K562 (cell line): ENCODE data around the gene EMX1. TPM values are rescaled to one million over a fixed set of nuclear protein-coding genes. Genes with fewer than 3 reads are reported as not detected.

Experiments used
- ATAC-seq: fragments of 200-7000 bp; cut with Tn5 transposase; 3 replicates; pipeline ENCODE4 v1.9.1; 2020; ENCODE audit warnings: moderate library complexity
- BruUV-seq: library from RNA; stranded (reverse); fragments of 400-500 nt; replicated peaks from 2 replicates; lab custom pipeline; 2021; lab: Mats Ljungman, UMichigan
- CTCF ChIA-PET: fragments of 300-600 bp; formaldehyde crosslinking; extraction: SDS; loops from one replicate; lab custom pipeline; 2021; ENCODE audit warnings: low intra/inter-chr PET ratio; lab: Yijun Ruan, JAX
- POLR2A ChIA-PET: fragments of 300-600, 350-650 bp; sonication (Branson Sonifier 250); formaldehyde crosslinking; extraction: SDS; loops from one replicate; lab custom pipeline; 2021; ENCODE audit warnings: antibody characterized with exemption, inconsistent platforms; lab: Yijun Ruan, JAX
- DNase-seq, 4 experiments: peaks; one replicate each; pipeline versions ENCODE4 v3.0.0 to v3.0.0-alpha.2; 2011 to 2018; ENCODE audit warnings: low spot score in 3 of 4, mixed read lengths in 3 of 4; ENCODE audit errors: extremely low read depth in 1 of 4
- FAIRE-seq: peaks from 2 replicates; lab custom pipeline; 2011; peaks lifted over from hg19 to GRCh38; lab: Jason Lieb, UNC
- H2AFZ ChIP-seq: 2 replicates; pipeline ENCODE4 v1.6.0; 2011; ENCODE audit warnings: low read depth, low read length, control low read depth, inconsistent platforms
- H3K27ac ChIP-seq: fragments of 200-600 bp; 3 replicates; pipeline ENCODE4 v1.8.0; 2011; ENCODE audit warnings: low read depth, mild to moderate bottlenecking, control low read depth, inconsistent platforms, low read length, moderate library complexity, mixed read lengths; ENCODE audit errors: extremely low read depth
- H3K27me3 ChIP-seq, 2 experiments: fragments of 300-600 bp in 1 of 2; 2 replicates in 1 of 2; 3 replicates in 1 of 2; pipeline versions ENCODE4 v1.6.0 to v1.8.0; 2011; ENCODE audit warnings: inconsistent platforms in 2 of 2, low read length in 2 of 2, mild to moderate bottlenecking in 1 of 2, mixed read lengths in 1 of 2, moderate library complexity in 1 of 2; ENCODE audit not compliant: control insufficient read depth in 2 of 2, insufficient read depth in 2 of 2
- H3K36me3 ChIP-seq: fragments of 300-600 bp; 3 replicates; pipeline ENCODE4 v1.8.0; 2011; ENCODE audit warnings: mild to moderate bottlenecking, low read length, inconsistent platforms; ENCODE audit not compliant: control insufficient read depth, insufficient read depth
- H3K4me1 ChIP-seq, 2 experiments: fragments of 200-600 bp in 1 of 2; replicated peaks in 1 of 2; 2 replicates in 1 of 2; 3 replicates in 1 of 2; pipeline versions ENCODE4 v1.5.1 to v1.8.0; 2011; ENCODE audit warnings: inconsistent platforms in 2 of 2, low read length in 2 of 2, mild to moderate bottlenecking in 1 of 2, mixed read lengths in 1 of 2, moderate library complexity in 1 of 2; ENCODE audit not compliant: control insufficient read depth in 2 of 2, insufficient read depth in 2 of 2
- H3K4me2 ChIP-seq: 2 replicates; pipeline ENCODE4 v1.6.1; 2011; ENCODE audit warnings: low read length, control low read depth, inconsistent platforms, mixed read lengths; ENCODE audit not compliant: insufficient read depth
- H3K4me3 ChIP-seq: fragments of 200-600 bp; sonication (generic), shearing (Covaris generic); 2 replicates; pipeline ENCODE4 v1.5.1; 2016; ENCODE audit warnings: control low read depth, inconsistent platforms
- H3K79me2 ChIP-seq: fragments of 200-600 bp; 3 replicates; pipeline ENCODE4 v1.8.0; 2011; ENCODE audit warnings: low read length, inconsistent platforms; ENCODE audit not compliant: control insufficient read depth, insufficient read depth
- H3K9ac ChIP-seq, 2 experiments: 2 replicates each; pipeline versions ENCODE4 v1.6.0 to v1.6.1; 2011; ENCODE audit warnings: low read depth in 2 of 2, low read length in 2 of 2, control low read depth in 1 of 2, inconsistent platforms in 1 of 2, mild to moderate bottlenecking in 1 of 2, mixed read lengths in 1 of 2; ENCODE audit not compliant: insufficient read depth in 1 of 2
- H3K9me1 ChIP-seq: one replicate; pipeline ENCODE4 v1.6.0; 2011; ENCODE audit warnings: inconsistent platforms, mild to moderate bottlenecking, low read length, moderate library complexity; ENCODE audit not compliant: control insufficient read depth, insufficient read depth
- H3K9me3 ChIP-seq: replicated peaks from 2 replicates; pipeline ENCODE4 v1.5.1; 2011; ENCODE audit warnings: low read depth, low read length, inconsistent platforms; ENCODE audit not compliant: control insufficient read depth, insufficient read depth
- H4K20me1 ChIP-seq: replicated peaks from 2 replicates; pipeline ENCODE4 v1.6.1; 2011; ENCODE audit warnings: low read length, inconsistent platforms, mixed read lengths; ENCODE audit not compliant: control insufficient read depth, insufficient read depth
- ARID2 ChIP-seq: fragments of 450-650 bp; IDR thresholded peaks from 2 replicates; pipeline ENCODE4 v1.6.1; 2017; ENCODE audit warnings: antibody characterized with exemption, mild to moderate bottlenecking
- BCLAF1 ChIP-seq, 2 experiments: fragments of 450-650 bp in 1 of 2; IDR thresholded peaks; 2 replicates each; pipeline ENCODE4 v1.6.1; 2011 to 2017; ENCODE audit warnings: low read depth in 2 of 2, antibody characterized with exemption in 1 of 2, borderline replicate concordance in 1 of 2, low read length in 1 of 2, mild to moderate bottlenecking in 1 of 2, mixed read lengths in 1 of 2; ENCODE audit not compliant: control insufficient read depth in 1 of 2
- EP300 ChIP-seq: IDR thresholded peaks from 2 replicates; pipeline ENCODE4 v1.6.1; 2012; ENCODE audit warnings: low read length, improper control_type of control experiment
- HDAC8 ChIP-seq: fragments of 450-650 bp; IDR thresholded peaks from 2 replicates; pipeline ENCODE4 v1.6.1; 2016; ENCODE audit warnings: mild to moderate bottlenecking, missing genetic modification characterization, moderate library complexity, missing compliant biosample characterization
- IFI16 ChIP-seq: fragments of 250-450 bp; sonication (Bioruptor Pico); IDR thresholded peaks from 2 replicates; pipeline ENCODE4 v2.1.2; 2022; ENCODE audit warnings: mild to moderate bottlenecking, inconsistent platforms
- TRIM24 ChIP-seq, 2 experiments: fragments of 450-650 bp; IDR thresholded peaks; 2 replicates each; pipeline ENCODE4 v1.6.1; 2016
- WGBS: fragments of 100-300 bp; shearing (Covaris generic); methylation state at CpG from one replicate; pipeline ENCODE4 v1.1.6; 2016; ENCODE audit warnings: low coverage, mixed read lengths; ENCODE audit not compliant: insufficient coverage; ENCODE audit errors: missing lambda C conversion rate; 5-methylcytosine and 5-hydroxymethylcytosine counted together
- in situ Hi-C: fragments of 300-500 bp; cut with MboI; formaldehyde crosslinking; loops from 4 replicates; pipeline ENCODE4 v1.15.0; 2018; ENCODE audit warnings: inconsistent platforms, mixed read lengths
- intact Hi-C: fragments of 100-400 bp; cut with micrococcal nuclease; formaldehyde crosslinking; loops from 2 replicates; pipeline ENCODE4 v1.14.2; 2022
- polyA plus RNA-seq, 8 experiments: library from polyadenylated mRNA; depleted of rRNA in 4 of 8; stranded (reverse) in 5 of 8; unstranded in 3 of 8; fragments of >200 nt; fragmentation: Nextera tagmentation in 2 of 8; fragmentation: Illumina TruSeq in 1 of 8; extraction: Ambion mirVana in 2 of 8; extraction: Trizol in 1 of 8; gene quantifications; 2 replicates each; pipeline versions ENCODE4 v1.2.1 to v1.2.3, GENCODE V29; 2011 to 2014; ENCODE audit warnings: inconsistent platforms in 1 of 8, missing spikeins in 1 of 8
- total RNA-seq, 7 experiments: library from RNA; depleted of rRNA in 6 of 7; stranded (reverse); fragments of >200 nt in 6 of 7; fragmentation: Illumina TruSeq in 2 of 7; extraction: Trizol in 2 of 7; gene quantifications; 2 replicates each; pipeline versions ENCODE4 v1.2.1 to v1.2.3, GENCODE V29; 2011 to 2021; ENCODE audit warnings: low replicate concordance in 1 of 7
- TF ChIP-seq, protein P1 (sequence below): fragments of 250-450 bp; sonication (Bioruptor Pico); IDR thresholded peaks from 2 replicates; pipeline ENCODE4 v1.4.0; 2020; ENCODE audit warnings: mild to moderate bottlenecking, moderate library complexity
- TF ChIP-seq, protein P2 (sequence below): fragments of 450-650 bp; IDR thresholded peaks from 2 replicates; pipeline ENCODE4 v1.6.1; 2016; ENCODE audit warnings: antibody characterized with exemption

The EMX1 gene
- total and polyA plus RNA-seq, 9 of the 15 experiments (the other 6 are each of a cell fraction or from before 2014, with no cell fraction given) = 0.10 to 0.32 (median 0.21) TPM; not detected in 6

- H3K9ac ChIP-seq = no peak overlapping the region
- in situ Hi-C loops = no loop called here
- no peak for DNase-seq
- WGBS = 10% methylated on average over 4 of the region's 4 CpGs
- peaks cover 14 to 81% of the 10 kb centered on the region in 2 experiments for H3K27me3 ChIP-seq
- TF ChIP-seq IFI16 (CRISPR knock-in tag) (no peak), BCLAF1 (IDR thresholded peaks at IDR 0.05; ENCODE audit: borderline replicate concordance in 1 of 2, control insufficient read depth in 1 of 2, low read depth in 2 of 2, low read length in 1 of 2) (no peak), EP300 (no peak), HDAC8 (tag) (no peak), TRIM24 (IDR thresholded peaks at IDR 0.05) (no peak), ARID2 (no peak)
- TF ChIP-seq, protein P1, sequence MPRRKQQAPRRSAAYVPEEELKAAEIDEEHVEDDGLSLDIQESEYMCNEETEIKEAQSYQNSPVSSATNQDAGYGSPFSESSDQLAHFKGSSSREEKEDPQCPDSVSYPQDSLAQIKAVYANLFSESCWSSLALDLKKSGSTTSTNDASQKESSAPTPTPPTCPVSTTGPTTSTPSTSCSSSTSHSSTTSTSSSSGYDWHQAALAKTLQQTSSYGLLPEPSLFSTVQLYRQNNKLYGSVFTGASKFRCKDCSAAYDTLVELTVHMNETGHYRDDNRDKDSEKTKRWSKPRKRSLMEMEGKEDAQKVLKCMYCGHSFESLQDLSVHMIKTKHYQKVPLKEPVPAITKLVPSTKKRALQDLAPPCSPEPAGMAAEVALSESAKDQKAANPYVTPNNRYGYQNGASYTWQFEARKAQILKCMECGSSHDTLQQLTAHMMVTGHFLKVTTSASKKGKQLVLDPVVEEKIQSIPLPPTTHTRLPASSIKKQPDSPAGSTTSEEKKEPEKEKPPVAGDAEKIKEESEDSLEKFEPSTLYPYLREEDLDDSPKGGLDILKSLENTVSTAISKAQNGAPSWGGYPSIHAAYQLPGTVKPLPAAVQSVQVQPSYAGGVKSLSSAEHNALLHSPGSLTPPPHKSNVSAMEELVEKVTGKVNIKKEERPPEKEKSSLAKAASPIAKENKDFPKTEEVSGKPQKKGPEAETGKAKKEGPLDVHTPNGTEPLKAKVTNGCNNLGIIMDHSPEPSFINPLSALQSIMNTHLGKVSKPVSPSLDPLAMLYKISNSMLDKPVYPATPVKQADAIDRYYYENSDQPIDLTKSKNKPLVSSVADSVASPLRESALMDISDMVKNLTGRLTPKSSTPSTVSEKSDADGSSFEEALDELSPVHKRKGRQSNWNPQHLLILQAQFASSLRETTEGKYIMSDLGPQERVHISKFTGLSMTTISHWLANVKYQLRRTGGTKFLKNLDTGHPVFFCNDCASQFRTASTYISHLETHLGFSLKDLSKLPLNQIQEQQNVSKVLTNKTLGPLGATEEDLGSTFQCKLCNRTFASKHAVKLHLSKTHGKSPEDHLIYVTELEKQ (CRISPR knock-in tag) = no peak
- TF ChIP-seq, protein P2, sequence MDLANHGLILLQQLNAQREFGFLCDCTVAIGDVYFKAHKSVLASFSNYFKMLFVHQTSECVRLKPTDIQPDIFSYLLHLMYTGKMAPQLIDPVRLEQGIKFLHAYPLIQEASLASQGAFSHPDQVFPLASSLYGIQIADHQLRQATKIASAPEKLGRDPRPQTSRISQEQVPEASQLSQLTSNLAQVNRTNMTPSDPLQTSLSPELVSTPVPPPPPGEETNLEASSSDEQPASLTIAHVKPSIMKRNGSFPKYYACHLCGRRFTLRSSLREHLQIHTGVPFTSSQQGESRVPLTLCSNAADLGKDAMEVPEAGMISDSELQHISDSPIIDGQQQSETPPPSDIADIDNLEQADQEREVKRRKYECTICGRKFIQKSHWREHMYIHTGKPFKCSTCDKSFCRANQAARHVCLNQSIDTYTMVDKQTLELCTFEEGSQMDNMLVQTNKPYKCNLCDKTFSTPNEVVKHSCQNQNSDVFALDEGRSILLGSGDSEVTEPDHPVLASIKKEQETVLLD = no peak
- H3K9me3 ChIP-seq = no peaks in the 10 kb centered on the region
- ATAC-seq = no peak
- H4K20me1 ChIP-seq = peaks cover 26% of the 10 kb centered on the region
- POLR2A ChIA-PET = interaction anchor here (1.3 to 1.4 kb wide), 2 partner anchors 9 to 14 kb away, joined by 4 read pairs; no protein-coding TSS in a partner anchor
- FAIRE-seq = no peak
- no peaks in the 10 kb centered on the region for H3K9me1 ChIP-seq
- no peaks in the 10 kb centered on the region for H3K79me2 ChIP-seq
- H3K36me3 ChIP-seq = no peaks in the 10 kb centered on the region
- intact Hi-C loops = no loop called here
- no TSS peak for BruUV-seq
- no peak overlapping the region for H3K27ac ChIP-seq
- no peak overlapping the region for H3K4me2 ChIP-seq
- H3K4me3 ChIP-seq = no peak overlapping the region
- H2AFZ ChIP-seq = no peak overlapping the region
- peaks cover 0 to 7% of the 10 kb centered on the region in 2 experiments; a peak in 1 of 5 replicates for H3K4me1 ChIP-seq
- CTCF ChIA-PET = no interaction called here
Observed at GRCh38 chr2:72932805-72933204, 15.5 kb downstream of the EMX1 start.
